LHCN-M2 (cell line): Measurements from ENCODE around the gene GABRR2. TPM values are rescaled to one million over a fixed set of nuclear protein-coding genes. Genes with fewer than 3 reads are reported as not detected.
"Not testable (repeated sequence)": the region's sequence is repeated elsewhere in the genome, so short reads cannot be mapped to it uniquely, and the experiment has no call there.

Experiments used
- DNase-seq: peaks from one replicate; pipeline ENCODE4 v3.0.0-alpha.2; 2012; ENCODE audit warnings: low read depth
- total RNA-seq: library from RNA; depleted of rRNA; stranded (reverse); fragments of >200 nt; gene quantifications from 2 replicates; pipeline ENCODE4 v1.2.3, GENCODE V29; 2014

GABRR2 gene
- total RNA-seq, 1 experiment from 2014 or later, result 0.11 TPM

DNA sequence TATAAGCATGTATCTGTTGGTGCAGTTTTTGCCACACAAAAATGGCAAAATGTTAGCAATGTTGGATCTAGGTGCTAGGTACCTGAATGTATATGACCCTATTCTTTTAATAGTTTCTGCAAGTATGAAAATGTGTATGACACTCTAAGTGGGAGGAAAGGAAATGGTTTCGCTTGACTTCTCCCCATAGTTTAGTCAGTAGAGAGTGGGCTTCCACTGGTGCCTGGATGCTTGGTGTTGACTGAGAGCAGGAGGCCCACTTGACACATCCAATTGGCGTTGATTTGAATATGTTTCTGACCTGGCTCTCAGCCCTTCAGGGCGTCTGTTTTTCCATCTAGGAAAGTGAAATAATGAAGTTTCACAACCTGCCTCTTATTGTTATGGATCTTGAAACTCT is 56.2 kb downstream of the GABRR2 start:
- no peak for DNase-seq

DNA sequence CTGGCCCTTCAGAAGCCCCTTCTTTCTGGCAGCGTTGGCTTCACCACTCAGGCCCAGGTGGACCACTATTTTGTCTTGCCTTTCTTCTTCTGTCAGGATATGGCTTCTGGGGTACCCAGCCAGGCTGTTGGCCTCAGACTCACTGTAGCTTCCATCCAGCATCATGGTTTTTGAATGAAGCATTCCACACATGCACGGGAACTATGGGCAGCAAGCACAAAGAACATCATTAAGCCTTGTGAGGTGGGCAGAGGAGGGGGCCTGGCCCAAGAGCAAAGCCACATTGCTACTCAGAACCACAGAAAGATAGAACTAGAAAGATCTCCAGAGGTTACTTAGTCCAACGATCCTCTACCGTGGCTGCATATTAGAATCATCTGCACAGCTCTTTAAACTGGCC is 57.3 kb downstream of the GABRR2 start:
- DNase-seq, result no peak

DNA sequence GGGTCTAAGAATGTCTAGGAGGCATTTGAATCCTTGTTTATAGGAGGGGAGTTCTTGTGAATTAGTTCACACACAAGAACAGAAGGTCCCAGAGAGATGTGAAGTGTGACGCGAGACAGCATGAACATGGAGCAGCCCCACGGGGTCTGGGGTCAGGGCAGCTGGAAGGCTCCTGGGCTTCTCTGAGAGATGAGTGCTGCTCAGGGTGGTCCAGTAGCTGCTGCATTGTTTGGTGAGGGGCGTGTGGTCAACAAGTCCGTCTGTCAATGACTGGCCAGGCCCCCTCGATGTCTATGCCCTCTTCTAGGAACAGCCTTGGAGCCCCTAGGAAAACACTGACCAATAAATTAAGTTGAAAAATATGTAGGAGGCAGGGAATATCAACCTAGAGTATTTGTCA is 57.8 kb downstream of the GABRR2 start:
- no peak for DNase-seq

DNA sequence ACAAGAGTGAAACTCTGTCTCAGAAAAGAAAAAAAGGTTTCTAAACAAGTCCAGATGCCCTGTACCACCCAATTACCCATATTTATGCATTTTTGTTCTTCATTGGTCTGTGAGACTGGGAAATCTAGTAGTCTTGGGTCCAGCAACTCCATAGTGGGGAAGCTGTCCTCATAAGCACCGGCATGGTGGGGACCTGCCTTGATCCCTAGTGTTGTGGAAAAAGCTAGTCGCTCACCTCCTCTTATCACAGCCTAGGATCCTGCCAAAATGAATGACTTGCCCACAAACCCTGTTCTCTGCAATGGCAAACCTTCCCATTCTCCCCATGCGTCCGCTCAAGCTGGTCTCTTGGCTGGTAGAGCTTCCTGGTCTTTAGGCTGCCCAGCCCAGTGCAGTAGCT is 59.7 kb downstream of the GABRR2 start:
- DNase-seq, result no peak

DNA sequence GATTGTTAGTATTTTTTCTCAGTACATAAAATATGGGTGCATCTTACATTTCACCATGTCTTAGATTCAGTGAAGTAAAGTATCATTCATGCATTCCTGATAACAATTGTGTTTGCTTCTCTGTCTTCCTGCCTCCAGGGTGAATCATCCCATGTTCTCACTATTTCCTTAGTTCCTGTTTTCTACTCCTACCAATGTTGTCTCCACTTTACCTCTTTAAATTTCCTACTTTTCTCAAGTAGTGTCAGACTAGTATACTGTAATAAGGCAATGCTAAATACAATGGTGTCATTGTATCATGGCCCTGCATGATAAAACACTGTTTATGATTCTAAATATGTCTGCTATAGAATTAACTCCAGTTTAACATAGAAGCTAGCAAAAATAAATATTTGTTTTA is 60.5 kb downstream of the GABRR2 start:
- DNase-seq, result no peak

DNA sequence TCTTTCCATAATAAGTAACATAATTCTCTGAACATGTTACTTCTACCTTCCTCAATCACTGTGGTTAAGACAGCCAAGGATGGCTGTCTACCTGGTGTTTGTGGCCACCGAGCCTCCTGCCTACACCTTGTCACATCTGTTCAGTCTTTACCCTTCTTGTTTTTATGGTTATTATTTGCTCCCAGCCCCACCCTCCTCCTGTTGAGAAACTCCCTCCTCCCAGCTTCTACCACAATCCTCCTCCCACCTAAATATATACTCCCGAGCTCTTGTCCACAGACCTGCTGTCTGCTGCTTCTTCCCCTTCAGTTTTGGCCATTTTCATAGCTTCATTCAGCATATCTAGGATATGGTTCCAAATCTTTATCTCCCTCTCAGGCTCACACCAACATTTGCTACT is 62.2 kb downstream of the GABRR2 start:
- DNase-seq, result no peak

DNA sequence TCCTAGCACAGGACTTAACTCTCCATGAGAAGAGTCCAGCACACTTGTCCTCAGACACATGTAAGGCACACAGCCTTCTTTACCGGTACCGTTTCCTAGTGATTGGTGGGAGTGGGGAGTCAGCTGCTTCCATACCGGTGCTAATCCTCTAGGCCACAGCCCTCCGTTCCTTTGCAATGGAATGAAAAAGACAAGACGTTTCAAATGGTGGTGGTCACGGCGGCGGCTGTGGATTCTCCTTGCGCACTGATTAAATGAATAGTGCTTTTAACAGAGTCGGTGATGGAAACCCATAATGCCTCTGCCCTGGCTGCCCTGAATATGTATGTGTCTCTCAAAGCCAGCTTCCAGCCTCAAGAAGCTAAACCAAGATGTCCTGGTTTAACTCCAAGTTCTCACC is 63.1 kb downstream of the GABRR2 start:
- DNase-seq, result no peak

DNA sequence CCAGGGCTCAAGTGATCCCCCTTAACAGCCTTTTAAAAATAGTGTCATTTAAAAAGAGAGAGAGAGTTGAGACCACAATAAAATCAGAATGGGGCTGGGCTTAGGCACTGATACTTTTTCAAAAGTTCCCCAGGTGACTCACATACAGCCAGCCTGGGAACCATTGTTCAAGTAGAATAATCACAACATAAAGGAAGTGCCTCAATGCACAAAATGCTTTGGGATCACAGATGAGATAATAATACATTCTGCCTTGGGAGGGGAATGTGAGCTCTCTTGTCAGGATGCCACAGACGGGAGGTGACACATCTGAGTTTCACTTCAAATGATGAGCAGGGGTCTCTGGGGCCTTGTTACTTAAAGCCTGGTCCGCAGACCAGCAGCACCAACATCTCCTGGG is 63.9 kb downstream of the GABRR2 start:
- no peak for DNase-seq

DNA sequence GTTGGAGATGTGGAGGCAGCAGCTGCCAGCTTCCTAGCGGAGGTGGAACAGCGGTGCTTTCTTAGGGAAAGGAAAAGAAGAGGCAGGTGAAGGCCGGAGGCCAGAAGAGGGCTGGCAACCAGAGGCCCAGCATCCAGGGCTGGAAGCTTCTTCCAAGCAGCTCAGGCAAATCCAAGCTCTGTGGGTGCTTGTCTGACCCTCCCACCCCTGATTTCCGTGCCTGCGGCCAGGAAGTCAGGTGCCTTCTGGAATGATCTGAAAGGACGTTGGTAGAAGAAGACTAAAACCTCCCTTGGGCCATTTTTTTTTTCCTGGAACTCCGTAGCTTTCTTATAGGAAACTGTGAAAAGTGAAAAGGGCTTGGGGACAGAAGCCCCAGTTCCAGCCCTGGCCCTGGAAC is 64.9 kb downstream of the GABRR2 start:
- no peak for DNase-seq

DNA sequence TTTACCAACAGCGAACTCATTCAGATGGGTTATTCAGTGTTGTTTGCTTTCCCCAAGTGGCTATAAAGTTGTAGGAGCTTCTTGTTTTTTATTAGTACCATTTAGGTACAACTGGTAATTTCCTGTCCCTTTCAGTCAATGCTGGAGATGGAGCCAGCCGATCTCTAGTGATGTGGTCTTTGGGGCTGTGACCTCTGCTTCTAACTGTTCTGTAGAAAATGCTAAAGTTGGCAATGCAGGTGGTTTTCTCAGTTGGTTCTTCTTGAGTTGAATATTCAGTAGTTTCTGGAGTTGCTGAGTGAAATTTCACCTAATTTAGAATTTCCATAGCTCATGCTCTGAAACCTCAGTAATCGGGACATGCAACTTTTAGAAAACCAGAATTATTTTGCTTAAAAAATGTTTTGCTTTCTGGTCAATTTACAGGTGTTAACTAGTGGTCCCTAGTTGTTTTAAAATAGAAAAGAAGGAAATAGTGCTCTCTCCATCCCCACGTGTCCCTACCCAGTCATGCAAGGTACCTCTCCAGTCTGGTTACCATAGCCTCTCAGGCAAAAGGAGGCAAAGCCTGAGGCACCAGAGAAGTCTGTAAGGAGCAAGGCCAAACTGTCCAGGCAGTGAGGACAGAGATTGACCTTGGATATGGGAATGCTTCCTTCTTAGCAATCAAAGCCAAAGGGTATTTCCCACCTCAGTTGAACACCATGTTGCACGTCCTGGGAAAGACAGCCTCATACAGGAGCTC is 70.7 kb downstream of the GABRR2 start:
- no peak for DNase-seq

DNA sequence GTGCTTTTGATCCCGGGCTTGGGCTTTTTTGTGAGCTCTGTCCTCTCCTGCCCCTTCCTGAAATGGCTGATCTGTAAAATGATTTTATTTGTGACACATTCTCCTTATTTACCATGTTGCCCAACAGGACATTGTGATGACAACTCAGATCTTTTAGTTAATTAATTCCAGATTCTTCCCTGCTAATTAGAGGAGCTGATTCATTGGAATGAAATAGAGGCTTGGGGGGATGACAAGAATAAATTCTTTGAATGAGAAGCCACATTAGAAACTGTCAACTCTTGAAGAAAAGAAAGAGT is 71.8 kb downstream of the GABRR2 start:
- DNase-seq, result no peak

DNA sequence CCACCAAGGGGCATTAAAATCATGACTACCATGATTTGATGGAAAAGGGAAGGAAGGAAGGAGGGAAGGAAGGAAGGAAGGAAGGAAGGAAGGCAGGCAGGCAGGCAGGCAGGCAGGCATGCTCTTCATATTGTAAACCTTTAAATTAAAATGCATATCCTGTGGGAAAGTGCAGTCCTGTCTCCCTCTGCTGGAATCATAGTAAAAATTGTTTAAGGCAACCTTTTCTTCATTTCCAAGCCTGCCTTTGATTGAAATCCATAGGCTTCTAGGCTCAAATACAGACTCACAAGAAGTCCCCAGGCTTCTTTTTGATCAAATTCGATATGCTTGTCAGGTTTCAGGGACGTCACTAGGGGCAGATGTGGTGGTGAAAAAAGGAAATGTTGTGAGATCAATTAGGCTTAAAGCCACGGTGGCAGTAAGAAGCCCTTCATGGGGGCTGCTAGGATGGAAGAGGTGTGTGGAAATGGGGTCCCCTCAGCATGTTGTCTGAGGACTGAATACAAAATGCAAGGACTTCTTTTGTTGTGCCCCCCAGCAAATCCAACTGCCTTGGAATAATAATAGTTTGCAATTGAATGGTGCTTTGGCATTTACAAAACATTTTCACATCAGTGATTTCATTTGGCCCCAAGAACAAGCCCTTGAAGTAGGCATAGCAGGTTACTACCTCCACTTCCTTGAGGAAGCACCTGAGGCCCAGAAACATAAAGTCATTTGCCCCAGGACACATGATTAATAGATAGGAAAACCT is 72.3 kb downstream of the GABRR2 start:
- DNase-seq, result peak; percentile 24

DNA sequence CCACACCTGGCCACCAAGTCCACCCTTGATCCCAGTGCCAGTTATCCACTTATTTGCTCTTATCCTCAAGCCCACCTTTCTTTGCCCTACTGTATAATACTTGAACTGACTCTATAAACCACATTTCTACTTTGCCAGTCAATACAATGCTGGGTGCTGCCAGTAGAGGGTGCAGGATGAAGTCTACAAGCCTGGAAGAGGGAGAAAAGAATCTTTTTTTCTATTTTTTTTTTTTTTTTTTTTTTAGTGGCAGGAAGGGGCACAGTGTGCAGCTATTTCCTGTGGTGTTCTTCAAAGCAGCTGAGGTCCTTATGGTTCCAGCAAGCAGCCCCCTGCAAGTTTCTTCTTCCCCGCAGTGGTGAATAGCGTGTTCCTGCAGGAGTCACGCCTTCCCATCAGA is 75.8 kb downstream of the GABRR2 start:
- DNase-seq, result no peak

DNA sequence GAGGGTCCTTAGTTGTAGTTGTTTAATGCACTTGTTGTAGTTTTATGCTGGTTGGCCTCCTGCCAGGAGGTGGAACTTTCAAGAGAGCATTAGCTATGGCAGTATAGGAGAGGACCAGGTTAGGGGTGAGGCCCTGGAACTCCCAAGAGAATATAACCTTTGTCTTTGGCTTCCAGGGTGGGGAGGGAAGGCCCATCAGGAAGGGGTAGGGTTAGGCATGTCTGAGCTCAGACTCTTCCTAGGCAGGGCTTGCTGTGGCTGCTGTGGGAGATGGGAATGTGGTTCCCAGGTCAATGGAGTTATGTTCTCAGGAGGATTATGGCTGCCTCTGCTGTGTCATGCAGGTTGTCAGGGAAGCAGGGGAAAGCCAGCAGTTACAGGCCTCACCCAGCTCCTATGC is 77.9 kb downstream of the GABRR2 start:
- DNase-seq, result no peak

DNA sequence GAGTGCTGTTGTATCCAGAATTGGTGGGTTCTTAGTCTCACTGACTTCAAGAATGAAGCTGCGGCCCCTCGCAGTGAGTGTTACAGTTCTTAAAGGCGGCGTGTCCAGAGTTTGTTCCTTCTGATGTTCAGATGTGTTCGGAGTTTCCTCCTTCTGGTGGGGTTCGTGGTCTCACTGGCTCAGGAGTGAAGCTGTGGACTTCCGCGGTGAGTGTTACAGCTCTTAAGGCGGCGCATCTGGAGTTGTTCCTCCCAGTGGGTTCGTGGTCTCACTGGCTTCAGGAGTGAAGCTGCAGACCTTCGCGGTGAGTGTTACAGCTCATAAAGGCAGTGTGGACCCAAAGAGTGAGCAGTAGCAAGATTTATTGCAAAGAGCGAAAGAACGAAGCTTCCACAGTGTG is 81.5 kb downstream of the GABRR2 start:
- not testable (repeated sequence) for DNase-seq

DNA sequence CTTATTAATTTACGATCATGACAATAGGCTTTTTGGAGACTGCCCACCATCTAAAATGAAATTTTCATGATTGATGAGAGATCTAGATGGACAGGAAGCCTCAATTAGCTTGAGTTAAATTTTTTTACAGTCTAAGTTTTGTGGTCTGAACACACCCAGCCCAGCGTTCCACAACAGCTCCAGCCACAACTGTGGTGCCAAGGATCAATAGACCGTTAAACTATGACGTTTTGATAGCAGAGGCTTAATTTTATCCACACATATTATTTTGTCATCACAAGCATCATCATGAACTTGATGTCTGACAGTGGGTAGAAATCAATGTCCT is 92.4 kb downstream of the GABRR2 start:
- DNase-seq, result no peak

DNA sequence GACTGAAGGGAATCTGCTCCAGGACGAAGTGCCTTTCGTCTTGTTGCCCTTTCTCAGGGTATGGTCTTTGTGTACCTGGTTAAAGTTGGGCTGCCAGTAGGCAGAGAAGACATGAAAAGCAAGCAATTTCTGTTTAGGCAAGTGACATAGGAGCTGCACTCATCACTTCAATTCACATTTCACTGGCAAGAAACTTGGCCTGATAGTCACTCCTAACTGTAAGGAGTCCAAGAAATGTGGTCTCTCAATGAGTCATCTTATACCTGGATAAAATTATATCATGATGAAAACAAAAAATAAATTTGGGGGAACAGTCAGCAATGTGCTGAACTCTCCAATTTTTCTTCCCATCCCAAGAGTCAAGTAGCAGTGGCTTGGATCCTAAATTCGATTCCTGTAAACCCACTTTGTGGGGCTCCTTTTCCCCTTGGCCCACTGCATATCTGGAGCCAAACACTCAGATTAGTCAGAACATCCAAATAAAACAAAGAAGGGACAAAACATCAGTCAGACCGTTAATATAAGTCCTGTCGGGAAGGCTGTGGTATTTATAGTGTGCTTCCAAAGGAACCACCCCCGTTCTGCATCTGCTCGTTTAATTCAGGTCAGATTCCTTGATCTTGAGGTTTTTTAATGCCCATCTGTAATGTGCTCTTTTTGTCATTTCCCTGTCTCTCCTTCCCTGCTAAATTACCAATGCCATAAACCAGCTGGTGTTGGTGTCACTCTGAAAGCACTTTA is 93.0 kb downstream of the GABRR2 start:
- DNase-seq, result peak; percentile 29

DNA sequence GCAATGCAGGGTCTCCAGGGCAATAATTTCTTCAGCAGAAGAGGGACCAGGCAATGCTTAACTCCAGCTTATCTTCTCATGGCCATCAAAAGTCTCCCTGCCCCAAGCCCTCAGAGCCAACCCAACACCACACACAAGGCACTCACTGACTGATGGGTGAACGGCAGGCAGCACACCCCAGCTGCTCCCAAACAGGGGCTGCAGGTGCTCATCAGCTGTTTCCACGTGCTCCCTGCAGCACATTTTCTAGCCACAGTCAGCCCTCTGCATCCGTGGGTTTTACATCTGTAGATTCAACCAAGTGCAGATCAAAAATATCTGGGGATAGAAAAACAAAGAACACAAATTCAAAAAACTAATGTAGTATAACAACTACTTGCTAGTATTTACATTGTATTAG is 94.0 kb downstream of the GABRR2 start:
- no peak for DNase-seq

DNA sequence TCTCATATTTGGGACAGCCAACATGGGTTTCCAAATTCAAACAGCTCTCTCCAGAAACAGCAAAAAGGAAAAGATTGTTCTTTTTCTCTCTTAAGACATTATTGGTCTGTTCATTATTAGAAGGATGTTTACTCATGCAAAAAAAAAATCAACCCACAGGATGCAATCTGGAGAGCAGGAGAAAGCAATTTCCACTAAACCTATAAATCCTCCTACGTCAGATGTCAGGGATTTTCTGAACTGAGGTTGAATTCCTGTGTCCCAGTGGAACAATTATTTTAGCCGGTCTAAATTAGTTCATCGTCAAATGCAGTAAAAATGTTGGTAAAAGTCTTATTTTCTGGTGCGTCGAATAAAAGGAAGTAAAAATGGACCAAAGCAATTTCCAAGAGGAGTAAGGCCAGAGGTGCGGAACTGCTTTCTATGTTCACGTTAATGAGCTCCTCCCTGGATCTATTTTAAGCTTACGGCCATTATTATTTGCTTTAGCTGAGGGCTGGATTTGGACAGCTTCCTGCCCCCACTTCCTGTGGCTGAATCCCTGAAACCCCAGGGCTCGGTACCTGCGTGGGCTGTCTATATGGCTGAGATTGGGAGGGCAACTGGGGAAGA is 97.7 kb downstream of the GABRR2 start, which contains the start of gene GABRR1:
Gene GABRR1 (minus strand): TSS at position 60 of the 612 bp plus-strand sequence. CDS start 36 bp downstream, at position 24.
- DNase-seq, result no peak

DNA sequence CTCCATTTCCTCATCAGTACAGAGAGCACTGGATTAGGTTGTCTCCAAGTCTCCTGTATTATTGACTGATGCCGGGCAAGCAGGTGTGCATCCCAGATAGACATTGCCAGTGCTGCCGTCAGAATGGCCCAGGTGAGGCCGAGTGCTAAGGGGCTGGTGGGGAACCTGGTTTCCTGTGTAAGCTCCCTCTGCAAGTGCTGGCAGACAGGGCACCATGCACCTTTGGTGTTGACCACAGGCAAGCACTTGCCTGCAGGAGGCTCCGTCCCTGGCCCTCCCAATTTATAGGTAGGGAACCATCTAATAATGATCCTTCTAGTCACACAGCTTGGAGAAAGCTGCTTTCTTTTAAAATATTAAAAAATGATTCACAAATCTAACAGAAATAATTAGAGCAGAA is 98.7 kb downstream of the GABRR2 start:
- no peak for DNase-seq

DNA sequence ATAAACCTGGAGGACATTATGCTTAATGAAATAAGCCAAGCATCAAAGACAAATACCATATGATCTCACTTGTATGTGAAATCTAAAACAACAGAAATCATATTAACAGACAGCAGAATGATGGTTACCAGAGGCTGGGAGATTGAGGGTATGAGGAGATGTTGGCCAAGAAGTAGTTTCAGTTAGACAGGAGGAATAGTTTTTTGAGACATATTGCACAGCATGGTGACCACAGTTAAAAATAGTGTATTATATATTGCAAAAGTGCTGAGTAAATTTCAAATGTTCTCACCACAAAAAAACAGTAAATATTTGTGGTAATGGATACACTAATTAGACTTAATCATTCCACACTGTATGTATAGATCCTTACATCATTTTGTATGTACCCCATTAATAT is 99.7 kb downstream of the GABRR2 start:
- DNase-seq, result no peak

DNA sequence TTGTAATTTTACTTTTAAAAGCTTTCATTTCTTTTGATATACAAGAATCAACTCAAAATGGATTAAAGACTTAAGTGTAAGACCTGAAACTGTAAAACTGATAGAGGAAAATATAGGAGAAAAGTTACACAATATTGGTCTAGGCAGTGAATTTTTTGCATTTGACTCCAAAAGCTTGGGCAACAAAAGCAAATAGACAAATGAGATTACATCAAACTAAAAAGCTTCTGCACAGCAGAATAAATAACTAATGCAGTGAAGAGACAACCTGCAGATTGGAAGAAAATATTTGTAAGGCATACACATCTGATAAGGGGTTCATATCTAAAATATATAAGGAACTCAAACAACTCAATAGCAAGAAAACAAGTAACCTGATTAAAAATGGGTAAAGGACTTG is 100.9 kb downstream of the GABRR2 start:
- DNase-seq, result no peak
